Spleen (tissue), 11 donors: ENCODE measurements around the gene APOA5. TPM values are rescaled to one million over a fixed set of nuclear protein-coding genes. Genes with fewer than 3 reads are reported as not detected.
"Not testable (repeated sequence)": the region's sequence is repeated elsewhere in the genome, so short reads cannot be mapped to it uniquely, and the experiment has no call there.

ENCODE experiments used
- DNase-seq: peaks from one replicate; pipeline ENCODE4 v3.0.0-alpha.2; 2020
- H3K27ac ChIP-seq, 8 donors: fragments of 200-600 bp; sonication (generic) in 7 of 8; 1 replicate in 4 of 8; 2 replicates in 4 of 8; pipeline versions ENCODE4 v1.5.0 to v1.8.0; 2016 to 2021; ENCODE audit warnings: inconsistent platforms in 4 of 8, mild to moderate bottlenecking in 4 of 8, moderate library complexity in 1 of 8
- H3K27me3 ChIP-seq, 7 donors: fragments of 200-600 bp; sonication (generic) in 6 of 7; replicated peaks in 1 of 7; 1 replicate in 4 of 7; 2 replicates in 3 of 7; pipeline versions ENCODE4 v1.5.0 to v1.8.0; 2016 to 2021; ENCODE audit warnings: inconsistent platforms in 3 of 7, mild to moderate bottlenecking in 1 of 7
- H3K36me3 ChIP-seq, 6 donors: fragments of 200-600 bp; sonication (generic) in 5 of 6; 1 replicate in 4 of 6; 2 replicates in 2 of 6; pipeline versions ENCODE4 v1.5.0 to v1.8.0; 2016 to 2021; ENCODE audit warnings: inconsistent platforms in 2 of 6
- H3K4me1 ChIP-seq, 6 donors: fragments of 200-600 bp; sonication (generic) in 5 of 6; 1 replicate in 3 of 6; 2 replicates in 3 of 6; pipeline versions ENCODE4 v1.5.0 to v1.8.0; 2016 to 2021; ENCODE audit warnings: inconsistent platforms in 3 of 6
- H3K4me3 ChIP-seq, 8 donors: fragments of 200-600 bp; sonication (generic) in 7 of 8; 1 replicate in 4 of 8; 2 replicates in 4 of 8; pipeline versions ENCODE4 v1.5.0 to v1.8.0; 2016 to 2021; ENCODE audit warnings: inconsistent platforms in 4 of 8, mild to moderate bottlenecking in 4 of 8, moderate library complexity in 2 of 8
- H3K9me3 ChIP-seq, 8 donors: fragments of 200-600 bp; sonication (generic) in 7 of 8; 1 replicate in 4 of 8; 2 replicates in 4 of 8; pipeline versions ENCODE4 v1.5.0 to v1.8.0; 2016 to 2021; ENCODE audit warnings: inconsistent platforms in 4 of 8
- POLR2A ChIP-seq, 3 donors: fragments of 450-650 bp; IDR thresholded peaks; one replicate each; pipeline ENCODE4 v1.5.1; 2017; ENCODE audit warnings: antibody characterized with exemption in 3 of 3, mild to moderate bottlenecking in 1 of 3
- POLR2AphosphoS5 ChIP-seq, 3 donors: sonication (generic); formaldehyde crosslinking; IDR thresholded peaks; one replicate each; pipeline ENCODE4 v1.5.1; 2017; ENCODE audit warnings: antibody characterized with exemption in 3 of 3
- WGBS, 5 donors: extraction: QIAGEN DNeasy Blood & Tissue Kit in 3 of 5; methylation state at CpG; one replicate each; pipeline versions ENCODE4 v1.1.5 to v1.1.7; 2013 to 2018; 5-methylcytosine and 5-hydroxymethylcytosine counted together
- intact Hi-C: fragments of 100-400 bp; cut with DNase I; formaldehyde crosslinking; loops from one replicate; pipeline ENCODE4 v1.15.0; 2023; ENCODE audit warnings: low total_unique reads
- polyA plus RNA-seq, 3 donors: library from polyadenylated mRNA; stranded (reverse); fragments of 200-250 nt; gene quantifications; one replicate each; pipeline ENCODE4 v1.2.1, GENCODE V29; 2013
- total RNA-seq, 7 donors: library from RNA; depleted of rRNA in 3 of 7; stranded (reverse); fragments of >200 nt in 3 of 7; fragmentation: NEBNext Ultra II Directional in 4 of 7; extraction: Animal tissue kit (Norgen Biotek cat#: 25700) in 4 of 7; gene quantifications; one replicate each; pipeline versions ENCODE4 v1.1.0 to v1.2.1, GENCODE V29; 2016 to 2021
- TF ChIP-seq, protein P1 (sequence below), 11 experiments: fragments of 200-600 bp in 7 of 11; fragments of 450-650 bp in 4 of 11; sonication (generic) in 4 of 11; IDR thresholded peaks in 8 of 11; conservative IDR thresholded peaks in 3 of 11; 1 replicate in 7 of 11; 2 replicates in 4 of 11; pipeline versions ENCODE4 v1.4.0 to v1.8.0; 2016 to 2021; ENCODE audit warnings: antibody characterized with exemption in 11 of 11, inconsistent platforms in 4 of 11, mild to moderate bottlenecking in 1 of 11
- donor health status: healthy with polysubstance abuse.
- donor health status: DM: no; HTN: no; CAD: no; lungs with moderate emphysema.
- donor health status: DM: no; HTN: no; CAD: no.
- donor health status: Bipolar disorder and iron deficiency.
- donor health status: healthy.
- donor health status: DM: no; HTN: no; CAD: no.
- donor health status: DM: yes; HTN: yes; CAD: no.

Gene APOA5
- total and polyA plus RNA-seq, 10 donors = not detected

DNA sequence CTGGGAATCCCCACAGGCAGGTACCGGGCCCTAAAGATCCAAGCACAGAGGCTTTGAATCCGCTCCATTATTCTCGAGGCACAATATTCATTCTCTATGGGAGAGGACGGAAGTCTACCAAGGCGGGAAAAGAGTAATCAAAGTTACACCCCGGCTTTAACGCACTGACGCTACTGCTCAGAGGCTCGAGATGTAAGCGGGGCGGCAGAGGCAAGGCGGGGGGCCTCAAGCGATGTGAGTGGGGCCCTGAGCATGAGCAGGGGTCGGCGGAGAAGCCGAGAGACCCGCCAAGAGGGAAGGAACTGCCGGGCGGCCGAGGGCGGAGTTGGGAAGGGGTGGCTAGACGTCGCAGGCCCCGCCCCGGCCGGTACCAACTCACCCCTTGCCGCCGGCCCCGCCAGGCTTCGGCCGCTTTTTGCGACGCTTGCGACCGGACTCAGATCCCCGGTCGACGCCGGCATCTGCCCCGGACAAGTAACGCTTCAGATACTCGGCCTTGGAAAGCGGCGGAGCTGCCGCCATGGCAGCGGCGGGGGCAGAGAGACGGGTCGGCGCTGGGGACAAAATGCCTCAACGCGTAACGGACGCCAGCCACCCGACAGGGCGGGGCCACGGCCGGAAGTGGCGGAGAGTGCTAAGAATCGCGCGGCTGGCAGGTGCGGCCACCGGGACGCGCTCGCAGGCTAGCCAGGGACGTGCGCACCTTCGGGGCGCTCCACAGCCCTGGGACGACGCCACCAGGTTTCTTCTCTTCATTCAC lies 19.1 kb downstream of the APOA5 start, which contains the start of gene BUD13:
Gene BUD13 (minus strand): TSS at position 545 of the 760 bp plus-strand sequence. CDS start 23 bp downstream, at position 522.
- WGBS, 5 donors = 0 to 1% (median 0%) methylated on average over 23 to 73 of the region's 73 CpGs
- intact Hi-C loops = no loop called here
- peak within 1 kb of the TSS; percentile 79 to 99 (median 94) for H3K4me3 ChIP-seq
- H3K4me1 ChIP-seq = peaks cover 15 to 59% (median 36%) of the 10 kb centered on the region in 6 donors
- peak within 1 kb of the TSS; percentile 79 to 98 (median 93) for H3K27ac ChIP-seq
- no peaks in the 10 kb centered on the region for H3K27me3 ChIP-seq
- peak; percentile 99 for DNase-seq
- H3K9me3 ChIP-seq = no peaks in the 10 kb centered on the region
- peak; percentile 94 to 97 (median 96) for TF ChIP-seq POLR2AphosphoS5 (IDR thresholded peaks at IDR 0.05)
- peak in 2 of 3 donors; percentile 31 to 68 for TF ChIP-seq POLR2A (IDR thresholded peaks at IDR 0.05)
- TF ChIP-seq, protein P1, sequence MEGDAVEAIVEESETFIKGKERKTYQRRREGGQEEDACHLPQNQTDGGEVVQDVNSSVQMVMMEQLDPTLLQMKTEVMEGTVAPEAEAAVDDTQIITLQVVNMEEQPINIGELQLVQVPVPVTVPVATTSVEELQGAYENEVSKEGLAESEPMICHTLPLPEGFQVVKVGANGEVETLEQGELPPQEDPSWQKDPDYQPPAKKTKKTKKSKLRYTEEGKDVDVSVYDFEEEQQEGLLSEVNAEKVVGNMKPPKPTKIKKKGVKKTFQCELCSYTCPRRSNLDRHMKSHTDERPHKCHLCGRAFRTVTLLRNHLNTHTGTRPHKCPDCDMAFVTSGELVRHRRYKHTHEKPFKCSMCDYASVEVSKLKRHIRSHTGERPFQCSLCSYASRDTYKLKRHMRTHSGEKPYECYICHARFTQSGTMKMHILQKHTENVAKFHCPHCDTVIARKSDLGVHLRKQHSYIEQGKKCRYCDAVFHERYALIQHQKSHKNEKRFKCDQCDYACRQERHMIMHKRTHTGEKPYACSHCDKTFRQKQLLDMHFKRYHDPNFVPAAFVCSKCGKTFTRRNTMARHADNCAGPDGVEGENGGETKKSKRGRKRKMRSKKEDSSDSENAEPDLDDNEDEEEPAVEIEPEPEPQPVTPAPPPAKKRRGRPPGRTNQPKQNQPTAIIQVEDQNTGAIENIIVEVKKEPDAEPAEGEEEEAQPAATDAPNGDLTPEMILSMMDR (IDR thresholded peaks at IDR 0.05 in 8 of 11, conservative IDR thresholded peaks at IDR 0.05 in 3 of 11) = peak in 1 of 11 experiments; percentile 33
- H3K36me3 ChIP-seq = peaks cover 0 to 45% (median 26%) of the 10 kb centered on the region in 6 donors

DNA sequence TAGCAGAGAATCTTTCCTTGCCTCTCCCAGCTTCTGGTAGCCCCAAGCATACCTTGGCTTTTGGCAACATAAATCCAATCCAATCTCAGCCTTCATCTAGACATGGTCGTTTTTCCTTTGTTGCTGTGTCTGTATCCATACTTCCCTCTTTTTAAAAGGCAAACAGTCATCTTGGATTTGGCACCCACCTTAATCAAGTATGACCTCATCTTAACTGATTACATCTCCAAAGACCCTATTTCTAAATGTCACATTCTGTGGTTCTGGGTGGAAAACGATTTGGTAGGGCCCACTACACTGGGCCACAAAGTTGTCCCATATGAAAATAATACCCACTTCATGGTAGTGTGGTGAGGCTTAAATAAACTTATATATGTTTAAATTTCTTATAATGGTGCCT lies 19.7 kb downstream of the APOA5 start:
- no peak for DNase-seq
- no peaks in the 10 kb centered on the region for H3K9me3 ChIP-seq
- peaks cover 15 to 59% (median 36%) of the 10 kb centered on the region in 6 donors for H3K4me1 ChIP-seq
- 2 to 7% (median 4%) methylated on average over 2 of the region's 2 CpGs for WGBS, 5 donors
- no peaks in the 10 kb centered on the region for H3K27me3 ChIP-seq
- intact Hi-C loops = no loop called here
- peak overlapping the region; percentile 79 to 99 (median 94) for H3K4me3 ChIP-seq
- peak overlapping the region in 7 of 8 donors; percentile 91 to 98 (median 93) for H3K27ac ChIP-seq
- peaks cover 0 to 45% (median 20%) of the 10 kb centered on the region in 6 donors for H3K36me3 ChIP-seq
- TF ChIP-seq POLR2A (IDR thresholded peaks at IDR 0.05) (no peak), POLR2AphosphoS5 (IDR thresholded peaks at IDR 0.05) (no peak)
- TF ChIP-seq, protein P1 (IDR thresholded peaks at IDR 0.05 in 8 of 11, conservative IDR thresholded peaks at IDR 0.05 in 3 of 11) = no peak

DNA sequence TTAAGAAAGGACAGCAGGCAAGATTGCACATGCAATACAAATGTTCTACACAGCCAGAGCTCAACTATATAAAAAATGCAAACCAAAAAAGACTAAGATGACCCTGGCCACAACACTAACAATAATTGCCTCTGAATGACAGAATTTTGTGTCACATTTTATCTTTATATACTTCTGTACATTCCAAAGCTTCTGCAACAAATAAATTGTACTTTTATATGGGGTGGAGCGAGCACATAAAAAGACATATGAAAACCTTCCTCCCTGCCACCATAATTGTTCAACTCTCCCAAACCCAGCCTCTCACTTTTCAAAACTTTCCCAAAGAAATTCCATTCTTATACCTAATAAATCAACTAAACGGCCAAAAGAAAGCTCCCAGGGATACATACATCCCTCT lies 29.5 kb downstream of the APOA5 start:
- no peak overlapping the region for H3K4me3 ChIP-seq
- no peak overlapping the region for H3K27ac ChIP-seq
- intact Hi-C loops = no loop called here
- H3K4me1 ChIP-seq = peaks cover 0 to 3% (median 0%) of the 10 kb centered on the region in 6 donors
- H3K36me3 ChIP-seq = peaks cover 3 to 99% (median 77%) of the 10 kb centered on the region in 6 donors
- no peak for TF ChIP-seq POLR2A (IDR thresholded peaks at IDR 0.05)
- TF ChIP-seq POLR2AphosphoS5 (IDR thresholded peaks at IDR 0.05) = no peak
- TF ChIP-seq, protein P1 (IDR thresholded peaks at IDR 0.05 in 8 of 11, conservative IDR thresholded peaks at IDR 0.05 in 3 of 11) = no peak
- H3K9me3 ChIP-seq = no peaks in the 10 kb centered on the region
- WGBS, 5 donors = 90 to 100% (median 92%) methylated on average over 2 of the region's 2 CpGs
- H3K27me3 ChIP-seq = no peaks in the 10 kb centered on the region
- DNase-seq = no peak

DNA sequence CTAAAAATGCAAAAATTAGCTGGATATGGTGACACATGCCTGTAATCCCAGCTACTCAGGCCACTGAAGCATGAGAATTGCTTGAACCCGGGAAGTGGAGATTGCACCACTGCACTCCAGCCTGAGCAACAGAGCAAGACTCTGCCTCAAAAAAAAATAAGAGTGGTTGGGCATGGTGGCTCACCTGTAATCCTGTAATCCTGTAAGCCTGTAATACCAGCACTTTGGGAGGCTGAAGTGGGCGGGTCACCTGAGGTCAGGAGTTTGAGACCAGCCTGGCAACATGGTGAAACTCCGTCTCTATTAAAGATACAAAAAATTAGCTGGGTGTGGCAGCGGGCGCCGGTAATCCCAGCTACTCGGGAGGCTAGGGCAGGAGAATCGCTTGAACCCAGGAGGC lies 35.6 kb downstream of the APOA5 start:
- intact Hi-C loops, H3K4me3 ChIP-seq, H3K9me3 ChIP-seq, H3K27ac ChIP-seq, DNase-seq, H3K27me3 ChIP-seq: not testable (repeated sequence)
- peaks cover 6 to 100% (median 79%) of the 10 kb centered on the region in 6 donors for H3K36me3 ChIP-seq
- 79 to 94% (median 88%) methylated on average over 8 of the region's 8 CpGs for WGBS, 5 donors
- peaks cover 0 to 10% (median 0%) of the 10 kb centered on the region in 6 donors for H3K4me1 ChIP-seq
